Endothelial cell of umbilical vein (primary cell): ENCODE results near the gene HDAC10. TPM values are rescaled to one million over a fixed set of nuclear protein-coding genes. Genes with fewer than 3 reads are reported as not detected.

Source experiments
- BruUV-seq: library from RNA; stranded (reverse); fragments of 400-500 nt; replicated peaks from 2 replicates; lab custom pipeline; 2021; lab: Mats Ljungman, UMichigan
- CTCF ChIA-PET: fragments of 300-600, 350-600 bp; sonication (Branson Sonifier 250); formaldehyde crosslinking; loops from one replicate; lab custom pipeline; 2021; ENCODE audit warnings: antibody characterized with exemption, inconsistent platforms; lab: Charles Lee
- POLR2A ChIA-PET: fragments of 300-600, 350-600 bp; sonication (Branson Sonifier 250); formaldehyde crosslinking; loops from one replicate; lab custom pipeline; 2021; ENCODE audit warnings: antibody characterized with exemption, inconsistent platforms; lab: Charles Lee
- DNase-seq: peaks from one replicate; pipeline ENCODE4 v3.0.0-alpha.2; 2011; ENCODE audit warnings: low read depth, low spot score
- FAIRE-seq: peaks from 2 replicates; lab custom pipeline; 2011; peaks lifted over from hg19 to GRCh38; lab: Jason Lieb, UNC
- H2AFZ ChIP-seq: 2 replicates; pipeline ENCODE4 v1.6.0; 2012; ENCODE audit warnings: low read depth, low read length, control low read depth, inconsistent platforms
- H3K27ac ChIP-seq: 2 replicates; pipeline ENCODE4 v1.5.1; 2011; ENCODE audit warnings: low read depth, mild to moderate bottlenecking, control low read depth, low read length, moderate library complexity; ENCODE audit not compliant: insufficient read depth
- H3K27me3 ChIP-seq, 2 experiments: 2 replicates each; pipeline versions ENCODE4 v1.6.0 to v1.6.1; 2011; ENCODE audit warnings: low read length in 2 of 2, mixed read lengths in 1 of 2; ENCODE audit not compliant: control insufficient read depth in 2 of 2, insufficient read depth in 2 of 2
- H3K36me3 ChIP-seq, 2 experiments: 2 replicates in 1 of 2; 3 replicates in 1 of 2; pipeline ENCODE4 v1.5.1; 2011; ENCODE audit warnings: low read length in 2 of 2, mild to moderate bottlenecking in 1 of 2, moderate library complexity in 1 of 2; ENCODE audit not compliant: control insufficient read depth in 2 of 2, insufficient read depth in 2 of 2; ENCODE audit errors: extremely low read depth in 1 of 2
- H3K4me1 ChIP-seq: 3 replicates; pipeline ENCODE4 v1.5.1; 2011; ENCODE audit warnings: mild to moderate bottlenecking, low read length; ENCODE audit not compliant: control insufficient read depth, insufficient read depth; ENCODE audit errors: extremely low read depth
- H3K4me2 ChIP-seq: 2 replicates; pipeline ENCODE4 v1.6.1; 2011; ENCODE audit warnings: low read length, control low read depth, mixed read lengths; ENCODE audit not compliant: insufficient read depth
- H3K4me3 ChIP-seq, 3 experiments: fragments of 200-600 bp in 1 of 3; sonication (generic), shearing (Covaris generic) in 1 of 3; replicated peaks in 1 of 3; 2 replicates each; pipeline ENCODE4 v1.5.1; 2011 to 2016; ENCODE audit warnings: control low read depth in 3 of 3, low read length in 3 of 3, mild to moderate bottlenecking in 2 of 3, inconsistent platforms in 1 of 3, low read depth in 1 of 3, moderate library complexity in 1 of 3; ENCODE audit not compliant: insufficient read depth in 1 of 3
- H3K79me2 ChIP-seq: 2 replicates; pipeline ENCODE4 v1.6.0; 2012; ENCODE audit warnings: low read length, inconsistent platforms; ENCODE audit not compliant: control insufficient read depth, insufficient read depth
- H3K9ac ChIP-seq: replicated peaks from 2 replicates; pipeline ENCODE3; 2011; ENCODE audit warnings: low read length, control low read depth; ENCODE audit not compliant: insufficient read depth; ENCODE audit errors: extremely low read depth
- H3K9me1 ChIP-seq: replicated peaks from 3 replicates; pipeline ENCODE4 v1.6.0; 2011; ENCODE audit warnings: mild to moderate bottlenecking, low read length; ENCODE audit not compliant: control insufficient read depth, insufficient read depth; ENCODE audit errors: extremely low read depth
- H3K9me3 ChIP-seq: replicated peaks from 2 replicates; pipeline ENCODE4 v1.5.1; 2012; ENCODE audit warnings: low read length, inconsistent platforms; ENCODE audit not compliant: control insufficient read depth, insufficient read depth
- H4K20me1 ChIP-seq: replicated peaks from 2 replicates; pipeline ENCODE3; 2011; ENCODE audit warnings: mild to moderate bottlenecking, low read length; ENCODE audit not compliant: control insufficient read depth, insufficient read depth; ENCODE audit errors: extremely low read depth
- CTCF ChIP-seq, 2 donors: IDR thresholded peaks; 1 replicate in 1 of 2; 2 replicates in 1 of 2; pipeline ENCODE4 v1.5.1; 2011; ENCODE audit warnings: low read length in 2 of 2, mild to moderate bottlenecking in 2 of 2, moderate library complexity in 2 of 2, control low read depth in 1 of 2, inconsistent platforms in 1 of 2, low read depth in 1 of 2; ENCODE audit not compliant: insufficient read depth in 1 of 2; ENCODE audit errors: extremely low read depth in 1 of 2
- EZH2 ChIP-seq: IDR thresholded peaks from 2 replicates; pipeline ENCODE4 v1.6.1; 2012; ENCODE audit warnings: borderline replicate concordance, low read depth, mild to moderate bottlenecking, moderate library complexity, low read length, inconsistent platforms; ENCODE audit not compliant: severe bottlenecking
- FOS ChIP-seq: IDR thresholded peaks from 2 replicates; pipeline ENCODE4 v1.6.1; 2011; ENCODE audit warnings: mild to moderate bottlenecking, low read length, moderate library complexity, borderline replicate concordance; ENCODE audit not compliant: insufficient read depth
- GATA2 ChIP-seq: IDR thresholded peaks from 2 replicates; pipeline ENCODE4 v1.7.0; 2011; ENCODE audit warnings: low read depth, mild to moderate bottlenecking, moderate library complexity, mixed read lengths, low read length; ENCODE audit not compliant: insufficient read length, insufficient read depth
- JUN ChIP-seq: IDR thresholded peaks from 2 replicates; pipeline ENCODE4 v1.6.1; 2011; ENCODE audit warnings: borderline replicate concordance, low read depth; ENCODE audit not compliant: insufficient read length, insufficient read depth
- MAX ChIP-seq: IDR thresholded peaks from 2 replicates; pipeline ENCODE4 v1.6.1; 2011; ENCODE audit not compliant: insufficient read depth, insufficient read length
- MYC ChIP-seq: IDR thresholded peaks from one replicate; pipeline ENCODE4 v1.6.1; 2011; ENCODE audit warnings: mild to moderate bottlenecking, low read depth, low read length
- POLR2A ChIP-seq: IDR thresholded peaks from 2 replicates; pipeline ENCODE4 v1.6.1; 2012; ENCODE audit warnings: low read depth, mild to moderate bottlenecking, control low read depth, low read length
- POLR2AphosphoS5 ChIP-seq: IDR thresholded peaks from 2 replicates; pipeline ENCODE4 v1.6.1; 2012; ENCODE audit warnings: low read depth, mild to moderate bottlenecking, control low read depth, low read length, moderate library complexity; ENCODE audit not compliant: insufficient read depth
- dilution Hi-C: fragments of 300-500 bp; cut with MboI; formaldehyde crosslinking; loops from one replicate; pipeline ENCODE4 v1.15.0; 2019; ENCODE audit warnings: low sequenced_read_pairs; ENCODE audit not compliant: extremely low pct_ligation_motif_present
- intact Hi-C: fragments of 100-400 bp; cut with micrococcal nuclease; formaldehyde crosslinking; loops from one replicate; pipeline ENCODE4 v1.10.0; 2022
- polyA plus RNA-seq, 4 experiments: library from polyadenylated mRNA; depleted of rRNA in 3 of 4; stranded (reverse) in 3 of 4; unstranded in 1 of 4; fragments of >200 nt; gene quantifications; 2 replicates each; pipeline versions ENCODE4 v1.2.1 to v1.2.3, GENCODE V29; 2011 to 2012; ENCODE audit warnings: missing spikeins in 1 of 4
- total RNA-seq: library from RNA; stranded (reverse); gene quantifications from 2 replicates; pipeline ENCODE4 v1.2.3, GENCODE V29; 2021

The HDAC10 gene
- total and polyA plus RNA-seq, 2 donors (not counting 3 experiments of a cell fraction or from before 2014, with no cell fraction given), result 32.6 to 47.0 TPM

- Histone ChIP-seq H3K4me3 (no peak overlapping the region), H3K36me3 (peaks cover 4 to 18% of the 10 kb centered on the region in 2 experiments), H3K79me2 (peaks cover 28% of the 10 kb centered on the region), H3K9me1 (no peaks in the 10 kb centered on the region), H4K20me1 (no peaks in the 10 kb centered on the region), H3K9ac (no peak overlapping the region), H3K9me3 (no peaks in the 10 kb centered on the region), H3K27me3 (no peaks in the 10 kb centered on the region), H3K27ac (no peak overlapping the region), H3K4me1 (peaks cover 18% of the 10 kb centered on the region), H2AFZ (no peak overlapping the region), H3K4me2 (no peak overlapping the region)
- BruUV-seq, result no TSS peak
- intact Hi-C loops (no loop called here), dilution Hi-C loops (no loop called here)
- ChIA-PET CTCF (interaction anchor here (0.8 to 1.0 kb wide), 2 partner anchors 9 to 13 kb away, joined by 3 read pairs; no protein-coding TSS in a partner anchor), POLR2A (no interaction called here)
- DNase-seq, result no peak
- FAIRE-seq, result no peak
- TF ChIP-seq POLR2AphosphoS5 (no peak), POLR2A (no peak), EZH2 (no peak), CTCF (IDR thresholded peaks at IDR 0.05; ENCODE audit: extremely low read depth in 1 of 2, insufficient read depth in 1 of 2, low read depth in 1 of 2, low read length in 2 of 2) (no peak), MYC (no peak)
Observed at GRCh38 chr22:50199251-50199721, 51.8 kb downstream of the HDAC10 start.

GRCh38 chr22:50198624-50199017, 52.4 kb downstream of the HDAC10 start:
- POLR2A ChIA-PET, result no interaction called here
- Histone ChIP-seq H3K4me2 (no peak overlapping the region), H3K4me1 (peaks cover 18% of the 10 kb centered on the region), H4K20me1 (no peaks in the 10 kb centered on the region), H3K79me2 (peaks cover 26% of the 10 kb centered on the region), H3K9me1 (no peaks in the 10 kb centered on the region), H3K9ac (no peak overlapping the region), H3K9me3 (no peaks in the 10 kb centered on the region), H3K36me3 (peaks cover 4 to 18% of the 10 kb centered on the region in 2 experiments), H2AFZ (no peak overlapping the region), H3K27ac (no peak overlapping the region), H3K27me3 (no peaks in the 10 kb centered on the region), H3K4me3 (no peak overlapping the region)
- dilution Hi-C loops (no loop called here), intact Hi-C loops (no loop called here)
- DNase-seq, result no peak
- FAIRE-seq, result no peak
- no TSS peak for BruUV-seq
- TF ChIP-seq CTCF (IDR thresholded peaks at IDR 0.05; ENCODE audit: extremely low read depth in 1 of 2, insufficient read depth in 1 of 2, low read depth in 1 of 2, low read length in 2 of 2), result no peak
- TF ChIP-seq EZH2, result no peak
- TF ChIP-seq MAX, result no peak
- TF ChIP-seq POLR2AphosphoS5, result no peak
- no peak for TF ChIP-seq GATA2
- TF ChIP-seq POLR2A, result no peak
- no peak for TF ChIP-seq MYC
- TF ChIP-seq JUN, result no peak
- no peak for TF ChIP-seq FOS
- CTCF ChIA-PET, result interaction anchor here (0.8 to 1.0 kb wide), 2 partner anchors 8 to 12 kb away, joined by 3 read pairs; no protein-coding TSS in a partner anchor
